ENCODE data around the gene CEACAM8.

CEACAM8 gene

DNA sequence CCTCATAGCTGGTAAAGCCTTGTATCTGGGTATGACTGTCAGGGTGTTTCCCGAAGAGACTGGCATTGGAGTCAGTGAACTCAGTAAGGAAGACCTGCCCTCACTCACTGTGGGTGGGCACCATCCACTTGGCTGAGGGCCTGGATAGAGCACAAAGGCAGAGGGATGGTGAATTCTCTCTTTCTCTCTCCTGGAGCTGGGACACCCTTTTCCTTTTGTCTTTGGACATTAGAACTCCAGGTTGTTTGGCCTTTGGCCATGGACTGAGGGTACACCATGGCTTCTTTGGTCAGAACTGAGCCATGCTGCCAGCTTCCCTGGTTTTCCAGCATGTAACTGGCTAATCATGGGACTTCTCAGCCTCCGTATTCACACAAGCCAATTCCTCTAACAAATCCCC lies 61.8 kb downstream of the CEACAM8 start:
- Histone ChIP-seq H4K20me1 (ENCODE audit: insufficient read depth, low read length) (no peaks in the 10 kb centered on the region), H3K4me3 (ENCODE audit: low read depth, low read length, poor library complexity, severe bottlenecking) (no peak overlapping the region), H3K79me2 (ENCODE audit: insufficient read depth, low read length) (no peaks in the 10 kb centered on the region), H3K27me3 (ENCODE audit: insufficient read depth, low read length) (0 out of 2 replicates have a peak, but pooled peaks cover 6% of the 10 kb centered on the region), H3K9ac (ENCODE audit: low read length) (no peak overlapping the region), H3F3A (ENCODE audit: insufficient read depth, low read length) (no peaks in the 10 kb centered on the region), H3K4me2 (ENCODE audit: low read length) (no peak overlapping the region), H3K9me2 (ENCODE audit: low read depth, low read length) (no peaks in the 10 kb centered on the region), H3K27ac (ENCODE audit: low read depth, low read length, poor library complexity, severe bottlenecking) (no peak overlapping the region), H3K4me1 (ENCODE audit: insufficient read depth, low read length, severe bottlenecking) (peaks cover 14% of the 10 kb centered on the region), H3K9me3 (ENCODE audit: low read length) (no peaks in the 10 kb centered on the region), H3K36me3 (ENCODE audit: insufficient read depth, low read length) (no peaks in the 10 kb centered on the region), H2AFZ (ENCODE audit: low read length) (no peak overlapping the region)
- TF ChIP-seq, protein P1, sequence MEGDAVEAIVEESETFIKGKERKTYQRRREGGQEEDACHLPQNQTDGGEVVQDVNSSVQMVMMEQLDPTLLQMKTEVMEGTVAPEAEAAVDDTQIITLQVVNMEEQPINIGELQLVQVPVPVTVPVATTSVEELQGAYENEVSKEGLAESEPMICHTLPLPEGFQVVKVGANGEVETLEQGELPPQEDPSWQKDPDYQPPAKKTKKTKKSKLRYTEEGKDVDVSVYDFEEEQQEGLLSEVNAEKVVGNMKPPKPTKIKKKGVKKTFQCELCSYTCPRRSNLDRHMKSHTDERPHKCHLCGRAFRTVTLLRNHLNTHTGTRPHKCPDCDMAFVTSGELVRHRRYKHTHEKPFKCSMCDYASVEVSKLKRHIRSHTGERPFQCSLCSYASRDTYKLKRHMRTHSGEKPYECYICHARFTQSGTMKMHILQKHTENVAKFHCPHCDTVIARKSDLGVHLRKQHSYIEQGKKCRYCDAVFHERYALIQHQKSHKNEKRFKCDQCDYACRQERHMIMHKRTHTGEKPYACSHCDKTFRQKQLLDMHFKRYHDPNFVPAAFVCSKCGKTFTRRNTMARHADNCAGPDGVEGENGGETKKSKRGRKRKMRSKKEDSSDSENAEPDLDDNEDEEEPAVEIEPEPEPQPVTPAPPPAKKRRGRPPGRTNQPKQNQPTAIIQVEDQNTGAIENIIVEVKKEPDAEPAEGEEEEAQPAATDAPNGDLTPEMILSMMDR (IDR thresholded peaks at IDR 0.05; ENCODE audit: low read length), result no peak
- TF ChIP-seq EZH2 (IDR thresholded peaks at IDR 0.05; ENCODE audit: borderline replicate concordance, low read length), result no peak

DNA sequence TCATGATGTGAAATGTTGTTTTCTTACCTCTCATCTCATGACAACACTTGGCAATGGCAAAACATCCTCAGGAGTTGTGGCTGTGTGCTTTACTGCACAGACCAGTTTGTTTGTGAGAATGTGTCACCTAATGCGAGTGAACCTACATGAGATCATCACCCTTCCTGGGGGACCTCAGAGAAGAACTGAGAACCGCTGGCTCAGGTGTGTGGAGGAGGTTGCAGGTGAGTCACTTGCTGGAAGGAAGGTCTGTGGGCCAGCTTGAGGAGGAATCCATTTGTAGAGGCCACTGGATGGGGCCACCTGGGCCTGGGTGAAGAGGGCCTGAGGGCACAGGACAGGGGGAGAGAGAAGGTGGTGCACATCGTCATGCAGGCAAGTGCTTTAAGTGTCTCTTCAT lies 63.4 kb downstream of the CEACAM8 start:
- Histone ChIP-seq H4K20me1 (ENCODE audit: insufficient read depth, low read length) (no peaks in the 10 kb centered on the region), H3K36me3 (ENCODE audit: insufficient read depth, low read length) (no peaks in the 10 kb centered on the region), H3K27ac (ENCODE audit: low read depth, low read length, poor library complexity, severe bottlenecking) (no peak overlapping the region), H3K4me3 (ENCODE audit: low read depth, low read length, poor library complexity, severe bottlenecking) (no peak overlapping the region), H3K9me3 (ENCODE audit: low read length) (no peaks in the 10 kb centered on the region), H3K27me3 (ENCODE audit: insufficient read depth, low read length) (0 out of 2 replicates have a peak, but pooled peaks cover 6% of the 10 kb centered on the region), H3K9me2 (ENCODE audit: low read depth, low read length) (no peaks in the 10 kb centered on the region), H3K9ac (ENCODE audit: low read length) (no peak overlapping the region), H2AFZ (ENCODE audit: low read length) (no peak overlapping the region), H3F3A (ENCODE audit: insufficient read depth, low read length) (no peaks in the 10 kb centered on the region), H3K79me2 (ENCODE audit: insufficient read depth, low read length) (no peaks in the 10 kb centered on the region), H3K4me1 (ENCODE audit: insufficient read depth, low read length, severe bottlenecking) (peaks cover 29% of the 10 kb centered on the region), H3K4me2 (ENCODE audit: low read length) (no peak overlapping the region)
- no peak for TF ChIP-seq EZH2 (IDR thresholded peaks at IDR 0.05; ENCODE audit: borderline replicate concordance, low read length)
- TF ChIP-seq, protein P1 (IDR thresholded peaks at IDR 0.05; ENCODE audit: low read length), result no peak
